Liver (tissue), 10 donors: ENCODE measurements around the gene KRTAP4-3. TPM values are rescaled to one million over a fixed set of nuclear protein-coding genes. Genes with fewer than 3 reads are reported as not detected.
"Not testable (repeated sequence)": the region's sequence is repeated elsewhere in the genome, so short reads cannot be mapped to it uniquely, and the experiment has no call there.

Experiments
- DNase-seq: peaks from one replicate; pipeline ENCODE4 v3.0.0-alpha.2; 2017; ENCODE audit warnings: low spot score
- H3K27ac ChIP-seq, 2 donors: one replicate each; pipeline ENCODE4 v1.7.0; 2013; ENCODE audit warnings: inconsistent platforms in 2 of 2, low read length in 2 of 2, control low read depth in 1 of 2, low read depth in 1 of 2, mild to moderate bottlenecking in 1 of 2
- H3K27me3 ChIP-seq, 4 donors: one replicate each; pipeline versions ENCODE4 v1.6.1 to v1.7.0; 2013; ENCODE audit warnings: low read length in 3 of 4, inconsistent platforms in 1 of 4, mild to moderate bottlenecking in 1 of 4, moderate library complexity in 1 of 4; ENCODE audit not compliant: control insufficient read depth in 4 of 4, insufficient read depth in 4 of 4
- H3K36me3 ChIP-seq, 4 donors: one replicate each; pipeline versions ENCODE4 v1.6.1 to v1.7.0; 2013; ENCODE audit warnings: low read length in 3 of 4, mild to moderate bottlenecking in 3 of 4, low read depth in 1 of 4, moderate library complexity in 1 of 4; ENCODE audit not compliant: control insufficient read depth in 4 of 4, insufficient read depth in 3 of 4
- H3K4me1 ChIP-seq, 4 donors: one replicate each; pipeline versions ENCODE4 v1.6.1 to v1.7.0; 2013; ENCODE audit warnings: low read length in 3 of 4, mild to moderate bottlenecking in 3 of 4, moderate library complexity in 1 of 4; ENCODE audit not compliant: control insufficient read depth in 4 of 4, insufficient read depth in 4 of 4
- H3K4me3 ChIP-seq, 3 donors: one replicate each; pipeline versions ENCODE4 v1.6.1 to v1.7.0; 2013; ENCODE audit warnings: low read length in 3 of 3, control low read depth in 1 of 3, low read depth in 1 of 3, mild to moderate bottlenecking in 1 of 3
- H3K9ac ChIP-seq, 2 donors: one replicate each; pipeline ENCODE4 v1.7.0; 2013; ENCODE audit warnings: low read length in 2 of 2, mild to moderate bottlenecking in 2 of 2, moderate library complexity in 2 of 2, control low read depth in 1 of 2, low read depth in 1 of 2
- H3K9me3 ChIP-seq, 4 donors: one replicate each; pipeline versions ENCODE4 v1.6.1 to v1.7.0; 2013; ENCODE audit warnings: low read length in 3 of 4; ENCODE audit not compliant: control insufficient read depth in 4 of 4
- NR2F2 ChIP-seq: IDR thresholded peaks from 2 replicates; pipeline ENCODE4 v1.6.1; 2016; ENCODE audit warnings: antibody characterized with exemption
- RAD21 ChIP-seq, 2 donors: IDR thresholded peaks; 2 replicates each; pipeline ENCODE4 v1.6.1; 2016; ENCODE audit warnings: antibody characterized with exemption in 2 of 2, mild to moderate bottlenecking in 2 of 2
- SP1 ChIP-seq: IDR thresholded peaks from 2 replicates; pipeline ENCODE4 v1.6.1; 2018; ENCODE audit warnings: antibody characterized with exemption, mild to moderate bottlenecking
- YY1 ChIP-seq: IDR thresholded peaks from 2 replicates; pipeline ENCODE4 v1.6.1; 2016; ENCODE audit warnings: antibody characterized with exemption, mild to moderate bottlenecking
- ZBTB33 ChIP-seq: IDR thresholded peaks from 2 replicates; pipeline ENCODE4 v1.6.1; 2016; ENCODE audit warnings: antibody characterized with exemption
- WGBS: extraction: QIAGEN DNeasy Blood & Tissue Kit; methylation state at CpG from one replicate; pipeline ENCODE4 v1.1.7; 2013; 5-methylcytosine and 5-hydroxymethylcytosine counted together
- polyA plus RNA-seq, 2 donors: library from polyadenylated mRNA; stranded (reverse) in 1 of 2; unstranded in 1 of 2; fragments of 200-250 nt in 1 of 2; fragments of >200 nt in 1 of 2; fragmentation: Nextera tagmentation in 1 of 2; extraction: Ambion mirVana in 1 of 2; gene quantifications; one replicate each; pipeline versions ENCODE4 v1.2.1 to v1.2.3, GENCODE V29; 2013 to 2015
- small RNA-seq: library from RNA; depleted of rRNA; stranded (forward); fragments of <200 nt; gene quantifications from one replicate; pipeline ENCODE3, GENCODE V24; 2014
- total RNA-seq, 2 donors: library from RNA; depleted of rRNA; stranded (reverse); fragments of >200 nt; gene quantifications; one replicate each; pipeline ENCODE4 v1.2.3, GENCODE V29; 2014
- donor health status: healthy.
- donor health status: healthy.
- donor health status: healthy.
- donor health status: healthy.
- donor health status: healthy.

The KRTAP4-3 gene
- total and polyA plus RNA-seq, 4 donors: not detected

GRCh38 chr17:41119696-41120690 is 48.0 kb downstream of the KRTAP4-3 start:
- not testable (repeated sequence) for H3K9ac ChIP-seq, H3K4me3 ChIP-seq, H3K4me1 ChIP-seq, DNase-seq, H3K36me3 ChIP-seq, H3K9me3 ChIP-seq, H3K27me3 ChIP-seq, H3K27ac ChIP-seq
- 55% methylated on average over 11 of the region's 11 CpGs for WGBS

- no peak for TF ChIP-seq ZBTB33
- no peak for TF ChIP-seq RAD21 (IDR thresholded peaks at IDR 0.05)
- no peak for TF ChIP-seq SP1
- TF ChIP-seq YY1: no peak
- TF ChIP-seq NR2F2: no peak
- Histone ChIP-seq H3K27ac (no peak overlapping the region), H3K36me3 (no peaks in the 10 kb centered on the region), H3K9ac (no peak overlapping the region), H3K4me3 (no peak overlapping the region), H3K9me3 (no peaks in the 10 kb centered on the region), H3K4me1 (no peaks in the 10 kb centered on the region), H3K27me3 (peaks cover 0 to 4% (median 0%) of the 10 kb centered on the region in 4 donors)
- no peak for DNase-seq
- 87% methylated on average over 4 of the region's 4 CpGs for WGBS
These were observed 49.3 kb downstream of the KRTAP4-3 start for GRCh38 chr17:41118721-41119120.

- not testable (repeated sequence) for H3K27me3 ChIP-seq, H3K4me1 ChIP-seq, H3K36me3 ChIP-seq, DNase-seq, H3K27ac ChIP-seq, H3K9me3 ChIP-seq, H3K4me3 ChIP-seq, H3K9ac ChIP-seq
- 75% methylated on average over 10 of the region's 10 CpGs for WGBS
These were observed 50.1 kb downstream of the KRTAP4-3 start, which contains the start of gene KRTAP4-11 for GRCh38 chr17:41117846-41118386. Gene KRTAP4-11 (minus strand): TSS chr17:41118373. CDS start chr17:41118315, 58 bp downstream.

Small RNA genes lying within 50 kb of the gene (small RNA-seq; reads per million reads assigned to genes)
- gene KRTAP4-17P: not detected

Other genes with a start within 250 kb of the KRTAP4-3 start
Only the 30 nearest of the 40 such genes appear.
- not detected for gene KRTAP1-5, start 141.0 kb downstream of the KRTAP4-3 start, total RNA-seq
- gene KRTAP1-5, start 141.0 kb downstream of the KRTAP4-3 start, polyA plus RNA-seq: not detected
- not detected for gene KRTAP1-4, start 138.0 kb downstream of the KRTAP4-3 start, total RNA-seq
- not detected for gene KRTAP1-4, start 138.0 kb downstream of the KRTAP4-3 start, polyA plus RNA-seq
- gene KRTAP1-3, start 133.3 kb downstream of the KRTAP4-3 start, total RNA-seq: not detected
- not detected for gene KRTAP1-3, start 133.3 kb downstream of the KRTAP4-3 start, polyA plus RNA-seq
- not detected for gene KRTAP1-1, start 126.8 kb downstream of the KRTAP4-3 start, total RNA-seq
- gene KRTAP1-1, start 126.8 kb downstream of the KRTAP4-3 start, polyA plus RNA-seq: not detected
- not detected for gene KRTAP2-1, start 120.9 kb downstream of the KRTAP4-3 start, total RNA-seq
- gene KRTAP2-1, start 120.9 kb downstream of the KRTAP4-3 start, polyA plus RNA-seq: not detected
- gene KRTAP2-2, start 113.0 kb downstream of the KRTAP4-3 start, total RNA-seq: not detected
- gene KRTAP2-2, start 113.0 kb downstream of the KRTAP4-3 start, polyA plus RNA-seq: not detected
- gene KRTAP2-3, start 108.1 kb downstream of the KRTAP4-3 start, total RNA-seq: not detected
- not detected for gene KRTAP2-3, start 108.1 kb downstream of the KRTAP4-3 start, polyA plus RNA-seq
- gene KRTAP2-4, start 102.3 kb downstream of the KRTAP4-3 start, total RNA-seq: not detected
- not detected for gene KRTAP2-4, start 102.3 kb downstream of the KRTAP4-3 start, polyA plus RNA-seq
- not detected for gene KRTAP4-7, start 84.1 kb downstream of the KRTAP4-3 start, total RNA-seq
- not detected for gene KRTAP4-7, start 84.1 kb downstream of the KRTAP4-3 start, polyA plus RNA-seq
- not detected for gene KRTAP4-8, start 70.1 kb downstream of the KRTAP4-3 start, total RNA-seq
- gene KRTAP4-8, start 70.1 kb downstream of the KRTAP4-3 start, polyA plus RNA-seq: not detected
- not detected for gene KRTAP4-16, start 66.0 kb downstream of the KRTAP4-3 start, total RNA-seq
- gene KRTAP4-16, start 66.0 kb downstream of the KRTAP4-3 start, polyA plus RNA-seq: not detected
- not detected for gene KRTAP4-9, start 62.8 kb downstream of the KRTAP4-3 start, total RNA-seq
- not detected for gene KRTAP4-9, start 62.8 kb downstream of the KRTAP4-3 start, polyA plus RNA-seq
- not detected for gene KRTAP4-11, start 49.8 kb downstream of the KRTAP4-3 start, total RNA-seq
- not detected for gene KRTAP4-11, start 49.8 kb downstream of the KRTAP4-3 start, polyA plus RNA-seq
- gene KRTAP4-12, start 44.0 kb downstream of the KRTAP4-3 start, total RNA-seq: not detected
- not detected for gene KRTAP4-12, start 44.0 kb downstream of the KRTAP4-3 start, polyA plus RNA-seq
- gene KRTAP4-6, start 27.7 kb downstream of the KRTAP4-3 start, total RNA-seq: not detected
- gene KRTAP4-6, start 27.7 kb downstream of the KRTAP4-3 start, polyA plus RNA-seq: not detected
- gene KRTAP4-5, start 18.4 kb downstream of the KRTAP4-3 start, total RNA-seq: not detected
- not detected for gene KRTAP4-5, start 18.4 kb downstream of the KRTAP4-3 start, polyA plus RNA-seq
- not detected for gene KRTAP4-4, start 7.5 kb downstream of the KRTAP4-3 start, total RNA-seq
- gene KRTAP4-4, start 7.5 kb downstream of the KRTAP4-3 start, polyA plus RNA-seq: not detected
- gene KRTAP4-2, start 10.0 kb upstream of the KRTAP4-3 start, total RNA-seq: not detected
- not detected for gene KRTAP4-2, start 10.0 kb upstream of the KRTAP4-3 start, polyA plus RNA-seq
- not detected for gene KRTAP4-1, start 16.7 kb upstream of the KRTAP4-3 start, total RNA-seq
- not detected for gene KRTAP4-1, start 16.7 kb upstream of the KRTAP4-3 start, polyA plus RNA-seq
- not detected for gene KRTAP9-1, start 21.7 kb upstream of the KRTAP4-3 start, total RNA-seq
- gene KRTAP9-1, start 21.7 kb upstream of the KRTAP4-3 start, polyA plus RNA-seq: not detected
- gene KRTAP9-2, start 58.4 kb upstream of the KRTAP4-3 start, total RNA-seq: not detected
- not detected for gene KRTAP9-2, start 58.4 kb upstream of the KRTAP4-3 start, polyA plus RNA-seq
- gene KRTAP9-3, start 64.2 kb upstream of the KRTAP4-3 start, total RNA-seq: not detected
- gene KRTAP9-3, start 64.2 kb upstream of the KRTAP4-3 start, polyA plus RNA-seq: not detected
- gene KRTAP9-8, start 69.8 kb upstream of the KRTAP4-3 start, total RNA-seq: not detected
- not detected for gene KRTAP9-8, start 69.8 kb upstream of the KRTAP4-3 start, polyA plus RNA-seq
- gene KRTAP9-4, start 81.5 kb upstream of the KRTAP4-3 start, total RNA-seq: not detected
- gene KRTAP9-4, start 81.5 kb upstream of the KRTAP4-3 start, polyA plus RNA-seq: not detected
- gene KRTAP9-9, start 87.2 kb upstream of the KRTAP4-3 start, total RNA-seq: not detected
- gene KRTAP9-9, start 87.2 kb upstream of the KRTAP4-3 start, polyA plus RNA-seq: not detected
- not detected for gene KRTAP9-6, start 97.2 kb upstream of the KRTAP4-3 start, total RNA-seq
- not detected for gene KRTAP9-6, start 97.2 kb upstream of the KRTAP4-3 start, polyA plus RNA-seq
- not detected for gene KRTAP9-7, start 107.5 kb upstream of the KRTAP4-3 start, total RNA-seq
- not detected for gene KRTAP9-7, start 107.5 kb upstream of the KRTAP4-3 start, polyA plus RNA-seq
- gene KRTAP29-1, start 134.6 kb upstream of the KRTAP4-3 start, total RNA-seq: not detected
- not detected for gene KRTAP29-1, start 134.6 kb upstream of the KRTAP4-3 start, polyA plus RNA-seq
- gene KRTAP16-1, start 141.1 kb upstream of the KRTAP4-3 start, total RNA-seq: not detected
- not detected for gene KRTAP16-1, start 141.1 kb upstream of the KRTAP4-3 start, polyA plus RNA-seq
- gene KRTAP17-1, start 147.5 kb upstream of the KRTAP4-3 start, total RNA-seq: not detected
- gene KRTAP17-1, start 147.5 kb upstream of the KRTAP4-3 start, polyA plus RNA-seq: not detected